Activated CD4-positive, alpha-beta T cell treated with anti-CD3 and anti-CD28 coated beads, Interleukin-2, Interleukin-4, amounts not matched to agents 100 ng/mL and 50 ng/mL, durations not matched to agents 16 hours and 8 hours (primary cell): ENCODE results near the gene AKAP6.
A peak's percentile ranks its signal among the peaks of the same experiment; 100 is the strongest.

Experiments used
- DNase-seq: peaks from one replicate; pipeline ENCODE4 v3.0.0-alpha.2; 2020; ENCODE audit warnings: low spot score

The AKAP6 gene

GRCh38 chr14:32709027-32709426 is 379.9 kb downstream of the AKAP6 start:
- DNase-seq: no peak

DNA sequence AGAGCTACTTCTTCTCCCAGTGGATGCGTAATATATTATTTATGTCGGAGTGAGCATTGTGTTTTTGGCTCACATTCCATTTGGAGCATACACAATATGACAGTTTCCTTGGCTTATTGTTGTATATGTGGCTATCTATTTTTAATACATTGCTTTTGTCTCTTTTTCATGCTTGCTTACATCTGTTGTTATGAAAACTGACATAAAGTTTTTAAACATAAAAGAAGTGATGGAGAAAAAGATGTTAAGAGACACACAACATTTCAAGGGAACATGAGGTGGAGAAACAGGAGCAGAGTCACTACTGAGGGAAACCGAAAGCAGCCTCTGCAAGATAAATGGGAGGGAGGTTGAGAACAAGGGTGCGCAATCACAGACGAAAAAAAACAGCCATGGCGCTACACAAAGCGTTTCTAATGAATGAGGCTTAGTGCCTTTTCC is 381.2 kb downstream of the AKAP6 start:
- no peak for DNase-seq

DNA sequence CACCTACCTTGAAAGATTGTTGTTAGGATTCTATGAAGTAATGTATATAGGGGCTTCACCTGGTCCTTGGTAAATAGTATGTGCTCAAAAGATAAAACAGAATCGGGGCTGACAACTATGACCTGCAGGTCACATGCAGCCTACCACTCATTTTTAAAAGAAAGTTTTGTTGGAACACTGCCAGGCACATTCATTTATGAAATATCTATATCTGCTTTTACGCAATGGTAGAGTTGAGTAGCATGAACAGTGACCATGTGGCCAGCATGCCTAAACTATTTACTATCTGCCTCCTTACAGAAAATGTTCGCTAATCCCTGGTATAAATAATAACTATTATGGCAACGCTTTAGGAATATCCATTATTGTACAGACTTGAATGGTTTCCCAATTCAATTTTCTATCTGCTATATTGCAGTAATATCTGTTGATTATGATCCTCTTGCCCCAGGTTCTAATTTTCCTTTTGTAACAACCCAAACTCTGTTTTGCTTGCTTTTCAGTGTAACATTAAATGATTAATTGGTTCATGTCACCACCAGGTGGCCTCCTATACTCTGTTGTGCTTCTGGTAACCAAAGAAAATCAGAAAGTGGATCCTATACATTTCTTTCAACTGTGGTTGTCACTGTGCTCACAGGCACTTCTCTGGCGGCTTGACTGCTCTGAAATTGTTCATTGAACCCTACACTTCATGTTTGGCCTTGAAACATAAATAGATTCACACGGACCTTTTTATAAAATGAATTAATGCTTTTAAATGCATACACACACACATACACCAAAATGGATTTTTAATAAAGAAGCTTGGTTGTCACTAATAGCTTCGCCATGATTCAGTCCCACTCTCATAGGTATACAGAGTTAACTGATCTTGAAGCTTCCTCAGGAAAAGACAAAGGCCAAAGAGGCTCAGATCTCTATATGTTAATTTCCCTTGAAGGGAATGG is 381.9 kb downstream of the AKAP6 start:
- DNase-seq: peak; percentile 37

DNA sequence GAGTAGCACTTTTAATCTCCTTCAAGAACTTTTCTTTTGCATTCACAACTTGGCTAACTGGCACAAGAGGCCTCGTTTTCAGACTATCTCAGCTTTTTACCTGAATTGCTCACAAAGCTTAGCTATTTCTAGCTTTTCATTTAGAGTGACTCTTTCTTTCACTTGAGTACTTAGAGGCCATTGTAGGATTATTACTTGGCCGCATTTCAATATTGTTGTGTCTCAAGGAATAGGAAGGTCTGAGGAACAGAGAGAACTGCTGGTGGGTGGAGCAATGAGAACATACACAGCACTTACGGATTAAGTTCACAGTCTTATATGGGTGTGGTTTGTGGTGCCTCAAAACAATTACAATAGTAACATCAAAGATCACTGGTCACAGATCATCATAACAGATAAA is 384.8 kb downstream of the AKAP6 start:
- DNase-seq: no peak

GRCh38 chr14:32719601-32720000 is 390.5 kb downstream of the AKAP6 start:
- DNase-seq: no peak

GRCh38 chr14:32720927-32721326 is 391.8 kb downstream of the AKAP6 start:
- no peak for DNase-seq

DNA sequence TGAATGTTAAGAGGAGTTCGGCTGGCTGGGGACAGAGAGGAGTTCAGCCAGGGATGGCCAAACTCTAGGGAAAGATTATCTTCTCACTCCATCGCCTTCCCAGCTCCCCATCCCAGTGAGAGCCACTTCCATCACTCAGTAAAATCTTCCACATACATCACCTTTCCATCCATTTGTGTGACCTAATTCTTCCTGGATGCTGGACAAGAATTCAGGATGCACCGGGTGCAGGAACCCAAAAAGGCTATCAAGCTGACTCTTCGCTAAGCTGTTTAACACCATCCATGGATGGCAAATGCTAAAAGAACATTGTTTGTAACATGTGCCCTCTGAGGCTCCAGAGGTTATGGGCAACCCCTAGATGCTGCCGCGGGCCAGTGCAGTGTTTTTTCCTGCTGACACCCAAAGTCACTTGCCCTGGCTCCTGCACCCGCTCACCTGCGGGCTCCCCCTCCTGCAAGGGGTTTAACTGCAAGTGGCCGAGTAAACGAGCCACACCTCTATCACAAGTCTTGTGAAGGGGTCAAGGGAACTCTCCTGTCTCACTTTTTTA is 393.6 kb downstream of the AKAP6 start:
- DNase-seq: no peak

- no peak for DNase-seq
These were observed 395.9 kb downstream of the AKAP6 start for GRCh38 chr14:32724867-32725471.

DNA sequence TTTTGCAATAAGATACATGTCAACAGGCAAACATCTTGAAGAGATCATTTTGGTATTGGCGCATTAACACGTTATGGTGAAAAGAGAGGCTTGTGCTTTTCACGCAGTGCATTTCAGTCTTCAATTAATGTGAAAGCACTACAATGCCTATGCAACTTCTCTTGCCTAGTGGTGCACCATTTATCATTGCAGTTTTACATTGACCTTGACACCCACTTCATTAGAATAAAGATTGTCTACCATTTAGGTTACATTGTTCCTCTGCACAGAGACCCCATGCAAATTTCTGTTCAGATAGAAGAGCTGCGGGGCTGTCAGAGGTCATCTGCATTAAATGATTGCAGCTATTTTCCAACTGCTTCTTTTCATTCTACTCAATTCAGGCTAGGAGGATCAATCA is 397.4 kb downstream of the AKAP6 start:
- no peak for DNase-seq

DNA sequence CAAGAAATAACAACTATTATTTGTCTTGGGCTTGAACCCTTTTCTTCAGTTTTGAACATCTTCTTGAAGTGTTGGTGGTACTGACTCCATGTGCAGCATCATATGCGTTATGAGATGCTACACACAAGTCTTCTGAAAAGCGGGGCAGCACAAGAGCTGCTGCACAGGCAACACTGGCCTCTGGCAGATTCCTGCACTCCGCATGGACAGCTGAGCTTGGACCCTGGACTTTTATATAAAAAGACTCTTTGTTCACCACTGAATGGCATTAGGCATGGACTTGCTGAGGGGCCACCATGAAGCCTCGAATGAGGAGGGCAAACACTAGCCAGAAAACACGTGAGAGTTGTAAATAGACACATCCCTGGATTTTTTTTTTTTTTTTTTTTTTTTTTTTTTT is 398.7 kb downstream of the AKAP6 start:
- no peak for DNase-seq

- DNase-seq: no peak
These were observed 399.4 kb downstream of the AKAP6 start for GRCh38 chr14:32728526-32728925.

GRCh38 chr14:32728976-32729375 is 399.9 kb downstream of the AKAP6 start:
- no peak for DNase-seq

GRCh38 chr14:32731249-32731648 is 402.2 kb downstream of the AKAP6 start:
- no peak for DNase-seq

- DNase-seq: no peak
These were observed 403.9 kb downstream of the AKAP6 start for GRCh38 chr14:32733015-32733414.

DNA sequence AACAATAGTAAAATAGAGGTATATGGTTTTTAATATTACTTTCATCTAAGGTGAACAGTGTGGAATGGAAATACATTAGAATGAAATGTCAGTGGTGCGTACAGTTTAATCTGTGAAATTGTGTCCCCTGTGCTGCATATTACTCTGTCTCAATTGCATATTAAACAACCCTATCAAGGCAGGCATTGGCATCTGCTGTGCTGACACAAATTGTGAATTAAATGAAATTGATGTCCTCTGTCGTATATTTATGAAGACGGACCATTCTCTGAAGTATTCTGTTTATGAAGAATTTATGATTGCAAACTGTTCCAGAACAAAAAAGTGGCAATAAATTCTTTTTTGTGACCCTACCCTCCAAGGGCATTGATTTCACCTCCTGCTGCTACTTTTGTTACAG is 405.2 kb downstream of the AKAP6 start:
- no peak for DNase-seq

- no peak for DNase-seq
These were observed 408.5 kb downstream of the AKAP6 start for GRCh38 chr14:32737621-32738020.

DNA sequence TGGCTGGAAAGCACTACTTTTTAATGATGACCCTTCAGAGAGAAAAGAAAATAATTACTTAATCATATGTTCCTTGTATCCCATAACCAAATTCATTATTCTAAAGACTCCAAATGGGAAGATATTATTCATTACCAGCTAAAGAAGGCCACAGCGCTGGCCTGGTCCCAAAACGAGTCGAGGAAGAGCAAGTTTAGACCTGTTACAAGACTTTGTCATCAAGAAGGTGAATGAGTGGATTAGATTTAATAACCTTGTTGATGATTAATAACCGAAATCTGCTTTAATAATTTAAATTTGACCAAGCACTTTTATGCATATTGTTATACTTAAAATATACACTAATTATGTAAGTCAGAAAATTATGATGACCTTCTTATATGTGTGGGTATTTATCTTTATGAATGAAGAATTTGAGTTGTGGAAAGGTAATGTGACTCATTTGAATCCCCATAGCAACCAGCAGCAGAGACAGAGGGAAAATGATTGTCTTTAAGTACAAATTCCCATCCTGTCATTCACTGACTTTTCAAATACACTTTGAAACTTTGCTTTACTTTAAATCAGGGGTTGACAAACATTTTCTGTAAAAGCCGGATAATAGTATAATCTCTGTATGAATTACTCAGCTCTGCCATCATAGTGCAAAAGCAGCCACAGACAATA is 409.2 kb downstream of the AKAP6 start:
- no peak for DNase-seq

DNA sequence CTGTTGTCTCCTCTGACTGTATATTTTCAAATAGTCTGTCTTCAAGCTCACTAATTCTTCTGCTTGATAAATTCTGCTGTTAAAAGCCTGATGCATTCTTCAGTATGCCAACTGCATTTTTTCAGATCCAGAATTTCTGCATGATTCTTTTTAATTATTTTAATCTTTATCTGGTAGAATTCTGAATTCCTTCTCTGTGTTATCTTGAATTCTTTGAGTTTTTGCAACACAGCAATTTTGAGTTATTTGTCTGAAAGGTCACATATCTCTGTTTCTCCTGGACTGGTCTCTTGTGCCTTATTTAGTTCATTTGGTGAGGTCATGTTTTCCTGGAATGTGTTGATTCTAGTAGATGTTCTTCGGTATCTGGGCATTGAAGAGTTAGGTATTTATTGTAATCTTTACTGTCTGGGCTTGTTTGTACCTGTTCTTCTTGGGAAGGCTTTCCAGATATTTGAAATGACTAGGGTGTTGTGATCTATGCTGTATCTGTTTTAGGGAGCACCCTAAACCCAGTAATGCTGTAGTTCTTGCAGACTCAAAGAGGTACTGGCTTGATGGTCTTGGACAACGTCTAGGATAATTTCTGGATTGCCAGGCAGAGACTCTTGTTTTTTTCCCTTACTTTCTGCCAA is 415.8 kb downstream of the AKAP6 start:
- DNase-seq: no peak

- DNase-seq: no peak
These were observed 425.1 kb downstream of the AKAP6 start for GRCh38 chr14:32754209-32754608.

DNA sequence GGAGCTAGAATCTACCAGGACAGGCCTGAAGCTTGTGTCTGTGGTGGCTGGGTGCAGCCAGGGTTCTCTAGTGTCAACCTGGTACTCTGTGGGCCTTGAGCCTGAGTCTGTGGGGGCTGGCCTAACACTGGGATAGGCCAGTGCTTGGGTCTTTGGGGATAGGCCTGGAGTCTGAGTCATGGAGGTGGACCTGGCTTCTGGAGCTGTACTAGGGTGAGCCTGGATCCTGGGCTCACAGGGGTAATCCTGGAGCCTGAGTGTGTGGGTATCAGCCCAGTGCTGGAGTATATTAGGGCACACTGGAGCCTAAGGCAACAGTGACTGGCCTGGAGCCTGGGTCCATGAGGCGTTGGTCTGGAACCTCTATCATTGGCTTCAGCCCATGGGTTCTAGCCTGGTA is 427.1 kb downstream of the AKAP6 start:
- DNase-seq: no peak

GRCh38 chr14:32756775-32757174 is 427.7 kb downstream of the AKAP6 start:
- DNase-seq: no peak

DNA sequence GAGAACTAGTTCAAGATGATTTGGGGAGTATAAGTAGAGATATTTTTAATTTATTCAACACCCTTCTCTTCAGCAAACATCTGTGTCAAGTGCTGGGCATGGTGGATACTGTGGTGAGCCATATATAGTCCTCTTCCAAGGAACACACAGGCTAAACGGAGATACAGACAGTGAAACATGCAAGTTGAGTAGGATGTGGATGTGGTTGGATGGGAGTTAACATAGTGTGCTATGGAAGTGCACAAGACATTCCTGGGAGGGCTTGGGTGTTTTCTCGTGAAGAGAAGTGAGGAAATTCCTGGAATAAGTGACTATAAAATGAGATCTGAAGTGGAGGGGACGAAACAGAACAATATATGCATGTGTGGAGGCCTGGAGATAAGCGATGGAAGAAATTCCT is 428.5 kb downstream of the AKAP6 start:
- no peak for DNase-seq
